SK-N-SH (cell line): Measurements from ENCODE around the gene PHAF1. TPM values are rescaled to one million over a fixed set of nuclear protein-coding genes. Genes with fewer than 3 reads are reported as not detected.

Experiments used
- CTCF ChIA-PET: fragments of 300-600, 350-600 bp; formaldehyde crosslinking; extraction: SDS; loops from one replicate; lab custom pipeline; 2021; lab: Yijun Ruan, JAX
- POLR2A ChIA-PET: fragments of 350-600 bp; sonication (Branson Sonifier 250); formaldehyde crosslinking; extraction: SDS; loops from one replicate; lab custom pipeline; 2020; ENCODE audit warnings: antibody characterized with exemption, inconsistent platforms; lab: Yijun Ruan, JAX
- DNase-seq: peaks from one replicate; pipeline ENCODE4 v3.0.0; 2012
- H2AFZ ChIP-seq: fragments of 200-600 bp; sonication (generic); 2 replicates; pipeline ENCODE4 v1.8.1; 2016; ENCODE audit warnings: antibody characterized with exemption, mild to moderate bottlenecking, low read depth
- H3F3A ChIP-seq: fragments of 200-600 bp; sonication (generic); replicated peaks from 2 replicates; pipeline ENCODE3; 2016; ENCODE audit warnings: antibody characterized with exemption, mild to moderate bottlenecking; ENCODE audit not compliant: insufficient read depth
- H3K27ac ChIP-seq, 2 experiments: fragments of 200-500 bp in 1 of 2; fragments of 200-600 bp in 1 of 2; sonication (Bioruptor generic) in 1 of 2; sonication (generic), shearing (Covaris generic) in 1 of 2; 2 replicates each; pipeline versions ENCODE4 v1.5.1 to v1.6.1; 2014 to 2016; ENCODE audit warnings: low read depth in 2 of 2, inconsistent platforms in 1 of 2, low read length in 1 of 2, mild to moderate bottlenecking in 1 of 2, mixed read lengths in 1 of 2
- H3K27me3 ChIP-seq: fragments of 200-600 bp; sonication (generic), shearing (Covaris generic); 2 replicates; pipeline ENCODE4 v1.6.1; 2016; ENCODE audit warnings: mixed run types; ENCODE audit not compliant: insufficient read depth
- H3K36me3 ChIP-seq, 2 experiments: fragments of 200-500 bp in 1 of 2; fragments of 200-600 bp in 1 of 2; sonication (Bioruptor generic) in 1 of 2; sonication (generic) in 1 of 2; replicated peaks in 1 of 2; 2 replicates each; pipeline versions ENCODE3 to v1.5.1; 2014 to 2016; ENCODE audit warnings: low read length in 1 of 2, mild to moderate bottlenecking in 1 of 2; ENCODE audit not compliant: insufficient read depth in 2 of 2, control insufficient read depth in 1 of 2
- H3K4me1 ChIP-seq, 2 experiments: fragments of 200-500 bp in 1 of 2; fragments of 200-600 bp in 1 of 2; sonication (Bioruptor generic) in 1 of 2; sonication (generic), shearing (Covaris generic) in 1 of 2; 2 replicates each; pipeline versions ENCODE4 v1.5.1 to v1.6.1; 2014 to 2016; ENCODE audit warnings: low read depth in 1 of 2, low read length in 1 of 2, mixed run types in 1 of 2; ENCODE audit not compliant: insufficient read depth in 2 of 2, control insufficient read depth in 1 of 2
- H3K4me2 ChIP-seq: fragments of 200-600 bp; sonication (generic), shearing (Covaris generic); 2 replicates; pipeline ENCODE4 v1.6.1; 2017; ENCODE audit warnings: mixed run types
- H3K4me3 ChIP-seq, 2 experiments: fragments of 200-500 bp in 1 of 2; fragments of 200-600 bp in 1 of 2; sonication (Bioruptor generic) in 1 of 2; sonication (generic), shearing (Covaris generic) in 1 of 2; 2 replicates each; pipeline versions ENCODE4 v1.5.1 to v1.8.1; 2014 to 2016; ENCODE audit warnings: low read depth in 2 of 2, inconsistent platforms in 1 of 2, low read length in 1 of 2, mild to moderate bottlenecking in 1 of 2, mixed read lengths in 1 of 2, moderate library complexity in 1 of 2
- H3K79me2 ChIP-seq: fragments of 200-600 bp; sonication (generic); 2 replicates; pipeline ENCODE4 v1.8.1; 2017; ENCODE audit warnings: mild to moderate bottlenecking; ENCODE audit not compliant: insufficient read depth
- H3K9ac ChIP-seq: fragments of 200-600 bp; sonication (generic); 2 replicates; pipeline ENCODE4 v1.6.1; 2017; ENCODE audit warnings: mixed run types
- H3K9me2 ChIP-seq: fragments of 200-600 bp; sonication (generic); 2 replicates; pipeline ENCODE4 v1.6.1; 2017; ENCODE audit warnings: mixed run types
- H3K9me3 ChIP-seq: fragments of 200-600 bp; sonication (generic); 2 replicates; pipeline ENCODE4 v1.6.1; 2017; ENCODE audit warnings: mixed run types, mild to moderate bottlenecking, moderate library complexity
- H4K20me1 ChIP-seq: fragments of 200-600 bp; sonication (generic); 2 replicates; pipeline ENCODE4 v1.6.1; 2017; ENCODE audit warnings: mild to moderate bottlenecking, mixed run types; ENCODE audit not compliant: insufficient read depth
- CHD2 ChIP-seq: fragments of 150-350 bp; IDR thresholded peaks from 2 replicates; pipeline ENCODE4 v1.6.1; 2018; ENCODE audit warnings: low read length; ENCODE audit not compliant: partially characterized antibody
- CTCF ChIP-seq: fragments of 200-600 bp; sonication (generic); IDR thresholded peaks from 2 replicates; pipeline ENCODE4 v1.6.1; 2017; ENCODE audit warnings: antibody characterized with exemption, mild to moderate bottlenecking, moderate library complexity
- IRF3 ChIP-seq: fragments of 150-350 bp; IDR thresholded peaks from 2 replicates; pipeline ENCODE4 v1.6.1; 2016; ENCODE audit warnings: mild to moderate bottlenecking, low read depth, low read length
- JUND ChIP-seq: IDR thresholded peaks from 2 replicates; pipeline ENCODE4 v1.4.0; 2012
- MAX ChIP-seq: IDR thresholded peaks from 2 replicates; pipeline ENCODE4 v1.4.0; 2012; ENCODE audit warnings: low read depth
- MEF2A ChIP-seq: IDR thresholded peaks from 2 replicates; pipeline ENCODE4 v1.4.0; 2012; ENCODE audit warnings: low read depth, borderline replicate concordance
- MXI1 ChIP-seq: IDR thresholded peaks from 2 replicates; pipeline ENCODE4 v1.6.1; 2012; ENCODE audit warnings: mild to moderate bottlenecking, low read depth, low read length, improper control_type of control experiment
- NFIC ChIP-seq: IDR thresholded peaks from 2 replicates; pipeline ENCODE4 v1.4.0; 2012; ENCODE audit warnings: borderline replicate concordance
- PBX3 ChIP-seq: IDR thresholded peaks from 2 replicates; pipeline ENCODE4; 2012
- RAD21 ChIP-seq: IDR thresholded peaks from 2 replicates; pipeline ENCODE4 v1.6.1; 2012; ENCODE audit warnings: mild to moderate bottlenecking, low read length
- RXRA ChIP-seq: IDR thresholded peaks from 2 replicates; pipeline ENCODE4 v1.4.0; 2012; ENCODE audit warnings: low read depth, mild to moderate bottlenecking, borderline replicate concordance
- SIN3A ChIP-seq: IDR thresholded peaks from 2 replicates; pipeline ENCODE4 v1.6.1; 2012; ENCODE audit warnings: low read depth, mild to moderate bottlenecking, low read length, moderate library complexity, borderline replicate concordance
- SMC3 ChIP-seq: IDR thresholded peaks from 2 replicates; pipeline ENCODE4 v1.6.1; 2012; ENCODE audit warnings: low read depth, low read length, improper control_type of control experiment
- TAF1 ChIP-seq: IDR thresholded peaks from 2 replicates; pipeline ENCODE4 v1.6.1; 2012; ENCODE audit warnings: low read depth, mild to moderate bottlenecking, low read length, moderate library complexity, borderline replicate concordance
- TCF12 ChIP-seq: IDR thresholded peaks from 2 replicates; pipeline ENCODE4 v1.4.0; 2012
- YY1 ChIP-seq: IDR thresholded peaks from 2 replicates; pipeline ENCODE4 v1.4.0; 2012; ENCODE audit warnings: low read depth, mild to moderate bottlenecking
- ZBTB33 ChIP-seq: IDR thresholded peaks from 2 replicates; pipeline ENCODE4 v1.4.0; 2012; ENCODE audit warnings: low read depth, borderline replicate concordance
- WGBS: methylation state at CpG from one replicate; pipeline ENCODE4 v1.1.6; 2017; ENCODE audit warnings: low lambda C conversion rate; 5-methylcytosine and 5-hydroxymethylcytosine counted together
- polyA plus RNA-seq, 3 experiments: library from polyadenylated mRNA; depleted of rRNA; stranded (reverse); fragments of >200 nt; gene quantifications; 2 replicates each; pipeline ENCODE4 v1.2.3, GENCODE V29; 2012

Gene PHAF1
- polyA plus RNA-seq, 1 of the 3 experiments (the other 2 are of a cell fraction), result 17.3 TPM

- TF ChIP-seq JUND (no peak), YY1 (no peak), SMC3 (peak; percentile 81), MAX (peak; percentile 81), TAF1 (0 out of 2 replicates have a peak, but pooled peaks have one; percentile 18), TCF12 (no peak)
Measured at GRCh38 chr16:67184995-67185650, 75.4 kb downstream of the PHAF1 start (continued).

GRCh38 chr16:67185651-67186134 is 76.0 kb downstream of the PHAF1 start:
- no peak for DNase-seq
- Histone ChIP-seq H3K79me2 (peaks cover 18% of the 10 kb centered on the region), H3K9me3 (no peaks in the 10 kb centered on the region), H3K4me2 (peak overlapping the region; percentile 92), H3F3A (peaks cover 33% of the 10 kb centered on the region), H3K27me3 (no peaks in the 10 kb centered on the region), H3K9ac (no peak overlapping the region), H3K27ac (peak overlapping the region in 1 of 2 experiments; percentile 57; a peak in 2 of 4 replicates), H2AFZ (no peak overlapping the region), H3K4me1 (peaks cover 22 to 26% of the 10 kb centered on the region in 2 experiments), H3K36me3 (no peaks in the 10 kb centered on the region), H3K9me2 (no peaks in the 10 kb centered on the region), H3K4me3 (peak overlapping the region in 1 of 2 experiments; percentile 48; a peak in 2 of 4 replicates), H4K20me1 (no peaks in the 10 kb centered on the region; the same call in 1 of the 2 replicates)
- ChIA-PET POLR2A (interaction anchor here (0.8 to 2.0 kb wide), 4 partner anchors 10 to 41 kb away, joined by 4 to 12 read pairs (median 6); partner anchors contain the start of gene TMEM208), CTCF (interaction anchor here (0.7 to 4.2 kb wide), 19 partner anchors 9 to 290 kb away, joined by 3 to 27 read pairs (median 5); partner anchors contain the start of genes CES3, NOL3 and ZDHHC1)
- no peak for TF ChIP-seq SIN3A
- TF ChIP-seq CTCF, result 0 out of 2 replicates have a peak, but pooled peaks have one; percentile 2
- WGBS, result 58% methylated on average over 11 of the region's 12 CpGs

GRCh38 chr16:67186550-67186950 is 76.8 kb downstream of the PHAF1 start:
- peak overlapping the region; percentile 92 for H3K4me2 ChIP-seq
- CTCF ChIA-PET, result interaction anchor here (1.2 to 2.3 kb wide), 3 partner anchors 168 to 232 kb away, joined by 4 to 12 read pairs (median 6); partner anchors contain the start of gene CES3
- H3K4me3 ChIP-seq, result peak overlapping the region in 1 of 2 experiments; percentile 36; a peak in 2 of 4 replicates
- H3K27ac ChIP-seq, result peak overlapping the region in 1 of 2 experiments; percentile 57; a peak in 3 of 4 replicates
- H2AFZ ChIP-seq, result no peak overlapping the region
- peaks cover 18% of the 10 kb centered on the region for H3K79me2 ChIP-seq
- DNase-seq, result no peak
- H3K27me3 ChIP-seq, result no peaks in the 10 kb centered on the region
- no peaks in the 10 kb centered on the region for H3K9me2 ChIP-seq
- 13% methylated on average over 4 of the region's 5 CpGs for WGBS
- H3K9me3 ChIP-seq, result no peaks in the 10 kb centered on the region
- peaks cover 30% of the 10 kb centered on the region for H3F3A ChIP-seq
- H3K36me3 ChIP-seq, result no peaks in the 10 kb centered on the region
- POLR2A ChIA-PET, result no interaction called here
- no peaks in the 10 kb centered on the region for H4K20me1 ChIP-seq
- peaks cover 21 to 25% of the 10 kb centered on the region in 2 experiments for H3K4me1 ChIP-seq
- no peak overlapping the region for H3K9ac ChIP-seq
- TF ChIP-seq RXRA (no peak), RAD21 (no peak), JUND (no peak; the same call in 1 of the 2 replicates), CHD2 (no peak), MXI1 (no peak), ZBTB33 (no peak), MAX (peak; percentile 63; the same call in 1 of the 2 replicates), IRF3 (no peak), PBX3 (no peak), YY1 (peak; percentile 50; the same call in 1 of the 2 replicates), NFIC (no peak; the same call in 1 of the 2 replicates), MEF2A (no peak)
